NOMO-1 (cell line): Measurements from ENCODE around the gene PTPN14.
"Not testable (repeated sequence)": the region's sequence is repeated elsewhere in the genome, so short reads cannot be mapped to it uniquely, and the experiment has no call there.

Experiments
- DNase-seq, 2 experiments: peaks; one replicate each; lab custom pipeline; 2025; ENCODE audit not compliant: unreplicated experiment in 2 of 2; lab: John Stamatoyannopoulos, UW

Gene PTPN14

GRCh38 chr1:214513394-214513793, 38.0 kb downstream of the PTPN14 start:
- DNase-seq = no peak

GRCh38 chr1:214511639-214511998, 39.8 kb downstream of the PTPN14 start:
- DNase-seq = no peak

- DNase-seq = no peak
Observed at GRCh38 chr1:214510914-214511638, 40.3 kb downstream of the PTPN14 start.

GRCh38 chr1:214510477-214510876, 40.9 kb downstream of the PTPN14 start:
- no peak for DNase-seq

GRCh38 chr1:214509622-214510021, 41.8 kb downstream of the PTPN14 start:
- DNase-seq = not testable (repeated sequence)

GRCh38 chr1:214506972-214507431, 44.4 kb downstream of the PTPN14 start:
- no peak for DNase-seq

GRCh38 chr1:214505134-214505533, 46.3 kb downstream of the PTPN14 start:
- no peak for DNase-seq

GRCh38 chr1:214504330-214504729, 47.1 kb downstream of the PTPN14 start:
- no peak for DNase-seq

GRCh38 chr1:214503553-214503952, 47.8 kb downstream of the PTPN14 start:
- DNase-seq = no peak

- no peak for DNase-seq
Observed at GRCh38 chr1:214500340-214501055, 50.9 kb downstream of the PTPN14 start.

- DNase-seq = no peak
Observed at GRCh38 chr1:214499732-214500131, 51.7 kb downstream of the PTPN14 start.

- no peak for DNase-seq
Observed at GRCh38 chr1:214498021-214498420, 53.4 kb downstream of the PTPN14 start.

- no peak for DNase-seq
Observed at GRCh38 chr1:214496126-214496525, 55.3 kb downstream of the PTPN14 start.

GRCh38 chr1:214494706-214495105, 56.7 kb downstream of the PTPN14 start:
- DNase-seq = no peak

GRCh38 chr1:214494179-214494578, 57.2 kb downstream of the PTPN14 start:
- DNase-seq = not testable (repeated sequence)

- DNase-seq = no peak
Observed at GRCh38 chr1:214493126-214493796, 58.1 kb downstream of the PTPN14 start.

GRCh38 chr1:214492401-214493075, 58.9 kb downstream of the PTPN14 start:
- no peak for DNase-seq

- DNase-seq = no peak
Observed at GRCh38 chr1:214491468-214492146, 59.8 kb downstream of the PTPN14 start.

GRCh38 chr1:214485151-214485550, 66.3 kb downstream of the PTPN14 start:
- DNase-seq = no peak

GRCh38 chr1:214483180-214483579, 68.2 kb downstream of the PTPN14 start:
- DNase-seq = not testable (repeated sequence)
